DOHH2 (cell line): Measurements from ENCODE around the gene BATF.

Source experiments
- CTCF ChIP-seq: fragments of 200-600 bp; sonication (generic); IDR thresholded peaks from one replicate; pipeline ENCODE4 v1.5.1; 2014; ENCODE audit warnings: antibody characterized with exemption, mild to moderate bottlenecking, low read depth, low read length; ENCODE audit not compliant: poor library complexity, severe bottlenecking
- EZH2phosphoT487 ChIP-seq: fragments of 200-600 bp; sonication (generic); IDR thresholded peaks from 2 replicates; pipeline ENCODE4 v1.6.1; 2017; ENCODE audit warnings: borderline replicate concordance, mild to moderate bottlenecking, antibody characterized with exemption, low read length, moderate library complexity, mixed read lengths

- TF ChIP-seq CTCF (no peak), EZH2phosphoT487 (no peak)
Observed at GRCh38 chr14:75496755-75497154, 25.5 kb upstream of the BATF start.
